Measurements from ENCODE around the gene GFPT1. TPM values are rescaled to one million over a fixed set of nuclear protein-coding genes. Genes with fewer than 3 reads are reported as not detected.
A peak's percentile ranks its signal among the peaks of the same experiment; 100 is the strongest.

The GFPT1 gene
- total RNA-seq, 4 donors from 2014 or later = 56.7 to 125 (median 71.3) TPM

DNA sequence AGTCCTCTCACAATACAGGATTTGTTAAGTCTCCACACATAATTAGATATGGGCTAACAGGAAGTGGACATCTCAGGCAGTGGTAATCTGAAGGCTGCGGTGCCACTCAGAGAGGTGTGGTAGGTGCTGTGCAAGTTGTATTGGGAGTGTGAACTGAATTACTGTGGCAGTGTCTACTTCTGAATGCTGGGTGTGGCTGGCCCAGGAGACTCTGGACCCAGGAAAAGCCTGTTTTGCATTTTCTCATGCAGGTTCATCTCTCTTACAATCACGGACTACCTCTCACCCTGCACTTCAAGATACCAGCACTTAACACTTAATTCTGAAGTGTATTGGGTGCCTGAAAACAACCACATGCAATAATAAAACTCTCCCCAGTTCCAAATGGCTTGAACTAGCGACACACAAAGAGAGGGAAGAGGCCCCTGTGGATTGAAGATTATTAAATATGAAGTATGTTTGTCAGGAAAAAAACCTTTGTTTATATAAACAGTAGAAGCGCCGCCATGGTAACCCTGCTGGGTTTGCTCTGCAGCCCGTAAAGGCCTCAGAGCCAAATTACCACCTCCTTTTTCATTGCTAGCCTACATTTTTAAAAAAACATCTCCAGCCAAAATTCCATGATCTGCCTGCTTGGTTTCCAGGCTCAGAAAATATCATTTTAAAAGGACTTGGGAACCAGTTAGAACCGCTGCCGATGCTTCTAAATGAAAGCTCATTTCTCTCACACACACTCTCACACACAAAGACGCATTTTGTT lies 77.5 kb downstream of the GFPT1 start:
- TF ChIP-seq, protein P1, sequence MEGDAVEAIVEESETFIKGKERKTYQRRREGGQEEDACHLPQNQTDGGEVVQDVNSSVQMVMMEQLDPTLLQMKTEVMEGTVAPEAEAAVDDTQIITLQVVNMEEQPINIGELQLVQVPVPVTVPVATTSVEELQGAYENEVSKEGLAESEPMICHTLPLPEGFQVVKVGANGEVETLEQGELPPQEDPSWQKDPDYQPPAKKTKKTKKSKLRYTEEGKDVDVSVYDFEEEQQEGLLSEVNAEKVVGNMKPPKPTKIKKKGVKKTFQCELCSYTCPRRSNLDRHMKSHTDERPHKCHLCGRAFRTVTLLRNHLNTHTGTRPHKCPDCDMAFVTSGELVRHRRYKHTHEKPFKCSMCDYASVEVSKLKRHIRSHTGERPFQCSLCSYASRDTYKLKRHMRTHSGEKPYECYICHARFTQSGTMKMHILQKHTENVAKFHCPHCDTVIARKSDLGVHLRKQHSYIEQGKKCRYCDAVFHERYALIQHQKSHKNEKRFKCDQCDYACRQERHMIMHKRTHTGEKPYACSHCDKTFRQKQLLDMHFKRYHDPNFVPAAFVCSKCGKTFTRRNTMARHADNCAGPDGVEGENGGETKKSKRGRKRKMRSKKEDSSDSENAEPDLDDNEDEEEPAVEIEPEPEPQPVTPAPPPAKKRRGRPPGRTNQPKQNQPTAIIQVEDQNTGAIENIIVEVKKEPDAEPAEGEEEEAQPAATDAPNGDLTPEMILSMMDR (IDR thresholded peaks at IDR 0.05) = no peak
- no peak for TF ChIP-seq POLR2A (IDR thresholded peaks at IDR 0.05)
- Histone ChIP-seq H3K9me3 (no peaks in the 10 kb centered on the region), H3K4me3 (replicated peaks in 1 of 3) (no peak overlapping the region), H3K4me1 (peaks cover 15 to 38% of the 10 kb centered on the region in 2 donors), H3K27me3 (no peaks in the 10 kb centered on the region), H3K36me3 (no peaks in the 10 kb centered on the region), H3K27ac (peak overlapping the region; percentile 19 to 70 (median 37))
- peak; percentile 26 to 42 for DNase-seq
- WGBS, 2 donors = 47 to 48% methylated on average over 9 of the region's 9 CpGs
- intact Hi-C loops (cut with DNase I) = loop anchor here (5.0 to 10.0 kb wide), 3 partner anchors 145 to 297 kb away; partner anchors contain the start of gene ANTXR1

GRCh38 chr2:69308338-69308737 lies 78.7 kb downstream of the GFPT1 start:
- TF ChIP-seq, protein P1 (IDR thresholded peaks at IDR 0.05) = no peak
- no peak for TF ChIP-seq POLR2A (IDR thresholded peaks at IDR 0.05)
- WGBS, 2 donors = 95 to 96% methylated on average over 8 of the region's 8 CpGs
- intact Hi-C loops (cut with DNase I) = loop anchor here (5.0 to 10.0 kb wide), 3 partner anchors 144 to 296 kb away; partner anchors contain the start of gene ANTXR1
- Histone ChIP-seq H3K4me1 (peaks cover 15 to 38% of the 10 kb centered on the region in 2 donors), H3K27me3 (no peaks in the 10 kb centered on the region), H3K36me3 (no peaks in the 10 kb centered on the region), H3K4me3 (replicated peaks in 1 of 3) (no peak overlapping the region), H3K27ac (no peak overlapping the region), H3K9me3 (no peaks in the 10 kb centered on the region)
- no peak for DNase-seq

DNA sequence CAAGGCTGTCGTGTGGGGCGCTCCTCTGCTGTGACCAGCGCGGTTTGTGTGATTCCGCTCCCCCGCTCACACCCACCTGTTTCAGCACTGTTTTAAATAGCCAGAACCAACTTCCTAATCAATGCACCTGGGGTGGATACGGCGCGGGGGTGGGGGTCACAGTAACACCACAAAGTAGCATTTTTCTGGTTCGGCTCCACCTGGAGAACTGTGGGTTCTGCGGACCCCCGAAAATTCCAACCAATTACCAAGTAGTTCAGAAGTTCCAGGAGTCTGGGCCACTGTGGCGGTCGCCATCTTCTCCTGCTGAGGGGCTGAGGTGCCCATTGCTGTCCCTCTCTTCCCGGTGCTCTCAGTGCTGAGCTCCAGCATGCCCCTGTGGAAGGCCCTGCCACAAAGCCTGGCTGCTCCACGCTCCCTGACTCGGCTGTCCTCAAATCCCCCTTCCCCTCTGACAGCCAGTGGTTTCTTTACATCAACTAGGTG lies 79.4 kb downstream of the GFPT1 start:
- 38 to 46% methylated on average over 16 to 17 of the region's 17 CpGs for WGBS, 2 donors

DNA sequence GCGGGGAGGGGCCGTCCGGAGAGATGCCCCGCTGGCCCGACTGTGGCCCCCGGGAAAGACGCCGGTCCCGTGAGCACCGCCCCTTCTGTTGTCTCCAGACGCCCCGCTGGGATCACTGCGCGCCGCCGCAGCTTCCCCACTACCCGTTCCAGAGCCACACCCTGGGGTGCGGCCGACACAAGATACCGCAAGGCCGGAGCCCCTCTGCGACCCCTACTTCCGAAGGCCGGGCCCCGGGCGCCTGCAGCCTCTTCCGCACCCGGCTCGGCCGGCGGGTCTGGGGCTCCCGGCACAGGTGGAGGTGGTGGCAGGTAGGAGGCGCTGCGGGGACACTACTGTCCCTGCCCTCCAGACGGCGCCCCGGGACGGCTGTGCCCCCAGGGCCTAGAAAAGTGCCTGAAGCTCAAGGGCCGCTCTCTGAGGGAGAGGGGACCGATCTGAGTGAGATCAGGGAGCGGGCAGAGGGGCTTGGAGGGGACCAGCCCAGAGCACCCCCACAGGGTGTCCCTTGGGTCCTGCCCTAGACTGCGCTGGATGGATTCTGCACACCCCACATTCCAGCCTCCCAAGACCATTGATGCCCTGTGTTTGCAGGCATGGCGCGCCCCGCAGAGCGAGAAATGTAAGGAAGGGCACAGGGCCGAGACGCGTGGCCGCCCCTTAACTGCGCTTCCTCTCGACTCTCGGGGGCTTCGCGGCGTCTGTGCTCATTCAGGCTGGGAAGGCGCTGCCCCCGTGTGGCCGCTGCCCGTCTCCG lies 80.0 kb downstream of the GFPT1 start:
- H3K4me3 ChIP-seq (replicated peaks in 1 of 3) = peak overlapping the region; percentile 35 to 71 (median 57)
- H3K4me1 ChIP-seq = peaks cover 15 to 38% of the 10 kb centered on the region in 2 donors
- intact Hi-C loops (cut with DNase I) = loop anchor here (5.0 to 10.0 kb wide), 3 partner anchors 142 to 295 kb away; partner anchors contain the start of gene ANTXR1
- H3K9me3 ChIP-seq = no peaks in the 10 kb centered on the region
- H3K27ac ChIP-seq = peak overlapping the region; percentile 42 to 55 (median 46)
- H3K36me3 ChIP-seq = no peaks in the 10 kb centered on the region
- 2 to 4% methylated on average over 10 to 31 of the region's 61 CpGs for WGBS, 2 donors
- TF ChIP-seq, protein P1 (IDR thresholded peaks at IDR 0.05) = peak; percentile 38 to 91 (median 76)
- TF ChIP-seq POLR2A (IDR thresholded peaks at IDR 0.05) = no peak
- no peaks in the 10 kb centered on the region for H3K27me3 ChIP-seq
- peak; percentile 76 to 82 for DNase-seq

More for the DNA sequence above, 79.4 kb downstream of the GFPT1 start:
- Histone ChIP-seq H3K4me1 (peaks cover 15 to 38% of the 10 kb centered on the region in 2 donors), H3K36me3 (no peaks in the 10 kb centered on the region), H3K9me3 (no peaks in the 10 kb centered on the region), H3K27me3 (no peaks in the 10 kb centered on the region), H3K4me3 (replicated peaks in 1 of 3) (peak overlapping the region in 1 of 3 donors; percentile 57), H3K27ac (peak overlapping the region in 2 of 3 donors; percentile 46 to 55)
- no peak for DNase-seq
- TF ChIP-seq, protein P1 (IDR thresholded peaks at IDR 0.05) = no peak
- TF ChIP-seq POLR2A (IDR thresholded peaks at IDR 0.05) = no peak
- intact Hi-C loops (cut with DNase I) = loop anchor here (5.0 to 10.0 kb wide), 3 partner anchors 143 to 295 kb away; partner anchors contain the start of gene ANTXR1
